ENCODE results near the gene NHSL2. TPM values are rescaled to one million over a fixed set of nuclear protein-coding genes. Genes with fewer than 3 reads are reported as not detected.
"Not testable (repeated sequence)": the region's sequence is repeated elsewhere in the genome, so short reads cannot be mapped to it uniquely, and the experiment has no call there.

NHSL2 gene
- total RNA-seq, 1 donor from 2014 or later, result 0.45 TPM

DNA sequence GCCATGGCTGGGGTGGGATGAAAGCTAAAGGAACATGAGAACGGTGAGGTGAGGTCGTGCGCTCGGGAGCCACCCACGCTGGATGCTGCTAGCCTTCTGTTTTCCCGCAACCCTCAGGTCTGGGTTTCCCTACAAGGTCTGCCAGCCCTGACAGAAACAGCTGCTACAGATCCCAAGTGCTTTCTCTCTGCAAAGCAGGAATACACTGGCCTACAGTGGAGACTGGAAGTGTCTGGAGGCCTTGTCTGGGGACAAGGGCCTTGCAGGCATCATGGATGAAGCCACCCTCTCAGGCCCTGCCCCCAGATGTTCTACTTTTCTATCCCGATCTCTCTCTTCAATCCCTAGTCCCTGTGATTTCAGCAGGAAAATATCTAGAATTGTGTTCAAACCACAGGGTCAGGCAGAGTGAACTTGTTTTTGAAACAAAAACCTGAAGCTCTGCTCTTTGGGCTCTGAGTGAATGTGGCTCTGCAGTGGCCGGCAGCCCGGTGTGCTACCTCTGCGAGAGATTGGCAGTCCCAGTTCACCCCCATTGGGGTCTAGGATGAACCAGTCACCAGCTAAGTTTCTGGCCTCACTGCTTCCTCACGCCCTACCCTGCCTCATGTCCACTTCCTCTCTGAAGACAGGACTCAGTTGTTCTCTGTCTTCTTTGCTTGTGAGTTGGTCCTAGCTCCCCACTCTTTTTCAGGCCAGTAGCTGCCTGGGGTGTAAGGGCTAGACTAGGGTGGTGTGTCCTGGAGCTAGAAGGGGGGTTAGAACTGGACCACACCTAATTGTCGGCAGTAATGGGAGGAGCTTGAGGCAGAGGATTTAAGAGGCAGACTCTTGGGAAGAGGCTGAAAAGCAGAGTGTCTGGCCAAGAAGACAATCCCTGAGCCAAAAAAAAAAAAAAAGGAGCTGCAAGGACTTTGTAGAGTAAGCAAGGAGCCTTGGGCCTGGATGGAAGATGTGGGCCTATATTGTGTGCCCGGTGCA lies 131.5 kb downstream of the NHSL2 start:
- DNase-seq (ENCODE audit: low read depth), result no peak

- no peak for DNase-seq (ENCODE audit: low read depth)
These were observed 132.2 kb downstream of the NHSL2 start for GRCh38 chrX:72042852-72043248.

DNA sequence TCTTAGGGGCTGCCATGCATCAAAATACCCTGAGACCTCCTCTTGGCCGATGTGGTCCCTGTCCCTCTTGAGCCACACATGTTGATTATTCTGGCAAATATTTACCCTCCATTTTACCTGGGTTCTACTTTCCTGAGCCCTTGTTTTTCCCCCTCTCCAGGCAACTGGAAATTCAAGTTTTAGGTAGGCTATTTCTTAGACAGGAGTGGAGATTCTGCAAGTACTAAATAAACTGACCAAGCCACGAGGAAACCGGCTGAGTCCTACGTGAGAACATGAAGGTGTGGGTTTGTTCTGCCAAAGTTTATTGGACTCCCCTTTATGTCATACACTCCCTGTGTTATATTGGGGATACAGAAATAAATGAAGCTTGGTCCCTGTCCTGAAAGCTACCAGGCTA lies 133.0 kb downstream of the NHSL2 start:
- DNase-seq (ENCODE audit: low read depth), result no peak

DNA sequence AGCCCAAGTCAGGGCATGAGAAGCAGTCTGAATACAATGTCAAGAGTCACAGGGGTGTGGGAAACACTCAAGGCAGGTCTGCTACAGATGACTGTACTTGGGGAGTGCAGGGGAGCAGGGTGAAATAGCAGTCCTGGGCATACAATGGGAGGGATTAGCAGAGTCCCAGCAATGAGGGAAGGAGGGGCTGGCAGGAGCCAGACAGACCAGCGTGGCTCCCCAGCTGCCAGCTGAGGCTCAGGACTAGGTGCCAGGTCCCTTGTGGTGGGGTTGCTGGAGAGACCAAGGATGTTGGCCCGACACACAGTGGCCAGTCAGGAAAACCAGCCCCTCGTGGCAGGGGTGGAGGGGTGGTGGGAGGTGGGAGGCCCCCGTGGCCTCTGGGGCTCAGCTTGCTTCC lies 134.5 kb downstream of the NHSL2 start:
- no peak for DNase-seq (ENCODE audit: low read depth)

DNA sequence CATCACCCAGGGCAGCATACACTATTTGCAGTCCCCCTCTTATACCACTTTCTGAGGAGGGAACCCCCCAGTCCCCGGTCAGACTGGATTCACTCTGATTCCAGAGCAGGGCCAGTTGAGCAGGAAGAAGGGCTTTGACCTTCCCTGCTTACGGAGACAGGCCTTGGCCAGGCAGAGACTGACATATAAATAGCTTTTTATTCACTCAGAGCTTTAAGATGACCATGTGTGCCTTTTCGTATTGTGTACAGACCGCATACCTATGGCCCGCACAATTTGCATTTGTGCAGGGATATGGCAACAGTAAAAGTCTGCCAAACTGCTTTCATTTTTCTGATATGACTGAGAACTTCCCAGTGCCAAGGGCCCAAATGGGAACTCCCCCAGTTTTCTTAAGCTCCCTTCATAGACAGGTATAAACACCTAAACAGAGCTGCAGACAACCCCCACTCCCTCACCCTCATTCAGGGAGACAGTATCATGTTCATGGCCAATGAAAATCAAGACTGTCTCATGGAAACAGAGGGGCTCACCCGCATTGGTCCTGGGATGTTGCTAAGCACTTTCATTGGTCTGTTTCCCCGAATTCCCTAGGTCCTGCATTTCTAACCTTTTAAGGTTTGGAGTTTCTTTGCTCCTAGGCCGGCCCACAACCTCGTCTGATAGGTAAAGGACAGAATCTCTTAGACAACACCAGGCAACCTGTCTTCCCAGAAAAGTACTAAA lies 135.1 kb downstream of the NHSL2 start:
- DNase-seq (ENCODE audit: low read depth), result no peak

GRCh38 chrX:72046447-72046846 lies 135.8 kb downstream of the NHSL2 start:
- DNase-seq (ENCODE audit: low read depth), result no peak

DNA sequence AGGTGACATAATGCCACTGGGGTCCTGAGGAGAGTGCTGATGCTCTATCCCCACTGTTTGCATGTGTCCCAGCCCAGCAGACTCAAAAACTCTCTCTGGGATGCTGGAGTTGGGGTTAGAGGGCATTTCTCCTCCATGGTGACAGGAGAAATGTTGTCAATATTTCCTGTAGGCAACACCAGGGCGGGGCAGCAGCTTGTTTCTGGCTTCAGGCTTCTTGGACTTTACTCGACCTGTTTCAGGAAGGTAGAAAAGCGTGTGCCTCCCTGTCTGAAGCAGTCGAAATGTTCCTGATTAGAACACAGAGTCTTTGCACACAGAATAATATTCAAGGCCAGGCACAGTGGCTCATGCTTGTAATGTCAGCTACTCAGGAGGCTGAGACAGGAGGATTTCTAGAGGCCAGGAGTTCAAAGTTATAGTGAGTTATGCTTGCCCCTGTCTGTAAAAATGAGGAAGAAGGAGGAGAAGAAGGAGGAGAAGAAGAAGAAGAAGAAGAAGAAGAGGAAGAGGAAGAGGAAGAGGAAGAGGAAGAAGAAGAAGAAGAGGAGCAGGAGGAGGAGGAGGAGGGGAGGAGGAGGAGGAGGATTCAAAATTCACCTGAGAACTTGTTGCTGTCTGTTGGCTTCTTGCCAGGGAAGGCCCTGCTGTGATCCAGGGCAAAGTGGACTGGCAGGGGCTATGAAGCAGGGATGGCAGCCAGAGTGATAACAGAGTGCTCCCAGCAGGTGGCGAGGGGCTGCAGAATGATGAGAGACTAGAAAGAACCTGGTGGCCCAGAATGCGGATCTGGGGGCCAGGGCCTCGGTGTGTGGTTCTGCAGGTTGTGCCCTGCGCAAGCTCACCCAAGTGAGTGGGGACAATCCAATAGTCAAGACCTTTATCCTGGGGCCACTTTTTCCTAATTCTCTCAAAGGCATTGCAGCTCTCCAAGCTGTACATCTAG lies 138.1 kb downstream of the NHSL2 start:
- no peak for DNase-seq (ENCODE audit: low read depth)

DNA sequence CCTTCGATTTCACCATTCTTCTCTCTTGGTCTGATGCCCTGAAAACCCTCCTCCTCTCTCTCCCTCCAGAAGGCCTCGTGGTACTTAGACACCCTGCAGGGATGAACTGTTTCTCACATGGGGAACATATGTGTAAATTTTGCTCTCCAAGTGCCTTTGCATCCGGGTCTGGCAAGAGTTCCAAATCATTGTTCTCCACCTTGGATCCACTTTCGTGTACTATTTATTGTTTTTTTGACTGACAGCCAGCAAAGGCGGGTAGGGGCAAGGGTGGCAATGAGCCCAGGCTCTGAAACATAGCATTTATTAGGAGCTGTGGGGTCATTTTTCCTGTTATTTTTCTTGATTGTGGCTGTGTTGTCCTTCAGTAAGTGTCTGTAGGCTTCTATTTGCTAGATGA lies 139.4 kb downstream of the NHSL2 start:
- no peak for DNase-seq (ENCODE audit: low read depth)

GRCh38 chrX:72051589-72051988 lies 140.9 kb downstream of the NHSL2 start:
- DNase-seq (ENCODE audit: low read depth), result no peak

DNA sequence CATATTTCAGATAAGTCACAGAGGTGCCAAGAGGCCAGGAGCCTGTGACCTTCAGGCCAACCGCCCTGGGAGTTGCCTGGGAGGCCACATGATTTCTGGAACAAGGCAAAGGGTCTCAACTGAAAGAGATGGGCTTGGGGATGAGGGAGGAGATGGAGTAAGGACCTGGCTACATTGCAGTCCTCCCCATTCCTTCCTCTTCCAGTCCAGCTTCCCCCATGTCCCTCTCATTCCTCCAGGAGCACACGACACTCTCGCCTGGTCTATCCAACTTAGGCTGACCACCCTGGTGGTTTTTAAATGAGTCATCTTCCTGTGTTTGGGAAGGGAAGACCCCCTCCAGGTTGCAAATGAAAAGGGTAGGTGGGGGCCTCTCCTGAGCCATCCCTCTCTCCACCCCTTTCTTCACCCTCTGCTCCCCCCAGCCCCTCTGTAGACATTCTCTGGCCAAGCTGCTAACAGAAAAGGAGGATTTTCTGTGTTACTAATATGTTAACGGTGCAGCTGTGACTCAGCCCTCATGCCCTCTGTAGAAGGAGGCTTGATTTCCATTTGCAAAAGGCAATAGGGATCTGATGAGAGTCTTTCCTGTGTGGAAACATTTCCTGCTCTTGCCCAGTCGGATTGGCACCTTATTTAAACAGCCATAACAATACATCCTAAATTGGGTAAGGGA lies 141.9 kb downstream of the NHSL2 start:
- peak; percentile 27 for DNase-seq (ENCODE audit: low read depth)

GRCh38 chrX:72053508-72053907 lies 142.9 kb downstream of the NHSL2 start:
- DNase-seq (ENCODE audit: low read depth), result no peak

DNA sequence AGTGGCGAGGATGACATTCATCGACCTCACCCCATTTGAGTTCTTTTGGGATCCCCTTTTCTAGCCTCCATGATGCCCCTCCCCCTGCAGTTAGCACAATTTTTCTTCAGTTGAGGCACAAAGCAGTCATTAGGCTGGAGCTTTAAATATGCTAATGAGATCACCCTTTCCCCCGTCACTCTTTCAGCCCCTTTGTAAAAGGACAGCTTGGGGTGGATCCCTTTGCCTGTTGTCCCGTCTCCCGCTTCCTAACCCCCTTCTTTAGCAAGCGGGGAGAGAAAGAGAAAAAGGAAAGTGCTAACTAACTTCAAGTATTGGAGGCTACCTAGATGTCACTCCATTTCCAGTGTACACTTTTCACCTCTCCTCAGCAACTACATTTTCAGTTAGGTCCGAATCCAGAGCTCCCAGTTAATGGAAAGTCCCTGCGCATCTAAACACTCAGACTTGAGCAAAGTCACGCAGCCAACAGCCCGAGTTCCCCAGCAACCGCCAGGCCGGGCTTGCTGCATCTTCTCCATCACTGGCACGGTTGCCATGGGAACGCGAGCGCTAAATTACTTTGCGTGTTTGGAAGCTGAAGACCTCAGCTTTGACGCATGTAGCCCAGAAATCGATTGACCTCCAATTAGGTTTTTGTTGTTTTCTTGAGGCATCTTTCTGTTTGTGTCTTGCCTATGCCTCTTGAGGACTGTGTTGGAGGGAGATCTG lies 144.3 kb downstream of the NHSL2 start:
- no peak for DNase-seq (ENCODE audit: low read depth)

GRCh38 chrX:72057331-72057730 lies 146.7 kb downstream of the NHSL2 start:
- DNase-seq (ENCODE audit: low read depth), result no peak

DNA sequence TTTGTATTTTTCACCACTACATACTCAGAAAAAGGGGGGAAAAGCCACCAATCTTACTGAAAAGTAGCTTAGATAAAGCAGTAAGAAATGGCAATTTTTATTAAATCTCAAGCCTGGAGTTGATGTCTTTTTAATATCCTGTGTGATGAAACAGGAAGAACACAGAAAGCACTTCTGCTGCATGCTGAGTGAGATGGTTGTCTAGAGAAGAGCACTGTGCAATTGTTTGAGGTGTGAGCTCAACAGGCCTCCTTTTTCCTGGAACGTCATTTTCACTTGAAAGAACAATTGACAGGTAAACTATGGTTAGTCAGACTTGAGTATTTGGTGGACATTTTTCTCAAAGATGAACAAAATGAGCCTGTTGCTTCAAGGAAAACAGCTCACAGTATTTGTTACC lies 147.2 kb downstream of the NHSL2 start:
- no peak for DNase-seq (ENCODE audit: low read depth)

DNA sequence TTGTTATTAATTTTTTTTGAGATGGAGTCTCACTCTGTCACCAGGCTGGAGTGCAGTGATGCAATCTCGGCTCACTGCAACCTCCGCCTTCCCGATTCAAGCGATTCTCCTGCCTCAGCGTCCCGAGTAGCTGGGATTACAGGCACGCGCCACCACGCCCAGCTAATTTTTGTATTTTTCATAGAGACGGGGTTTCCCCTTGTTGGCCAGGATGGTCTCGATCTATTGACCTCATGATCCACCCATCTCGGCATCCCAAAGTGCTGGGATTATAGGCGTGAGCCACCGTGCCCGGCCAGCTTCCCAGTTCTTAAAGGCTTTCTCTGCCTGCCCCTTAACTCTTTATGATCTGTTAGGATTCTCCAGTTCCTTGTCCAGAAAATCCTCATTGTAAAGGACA lies 147.7 kb downstream of the NHSL2 start:
- DNase-seq (ENCODE audit: low read depth), result not testable (repeated sequence)

DNA sequence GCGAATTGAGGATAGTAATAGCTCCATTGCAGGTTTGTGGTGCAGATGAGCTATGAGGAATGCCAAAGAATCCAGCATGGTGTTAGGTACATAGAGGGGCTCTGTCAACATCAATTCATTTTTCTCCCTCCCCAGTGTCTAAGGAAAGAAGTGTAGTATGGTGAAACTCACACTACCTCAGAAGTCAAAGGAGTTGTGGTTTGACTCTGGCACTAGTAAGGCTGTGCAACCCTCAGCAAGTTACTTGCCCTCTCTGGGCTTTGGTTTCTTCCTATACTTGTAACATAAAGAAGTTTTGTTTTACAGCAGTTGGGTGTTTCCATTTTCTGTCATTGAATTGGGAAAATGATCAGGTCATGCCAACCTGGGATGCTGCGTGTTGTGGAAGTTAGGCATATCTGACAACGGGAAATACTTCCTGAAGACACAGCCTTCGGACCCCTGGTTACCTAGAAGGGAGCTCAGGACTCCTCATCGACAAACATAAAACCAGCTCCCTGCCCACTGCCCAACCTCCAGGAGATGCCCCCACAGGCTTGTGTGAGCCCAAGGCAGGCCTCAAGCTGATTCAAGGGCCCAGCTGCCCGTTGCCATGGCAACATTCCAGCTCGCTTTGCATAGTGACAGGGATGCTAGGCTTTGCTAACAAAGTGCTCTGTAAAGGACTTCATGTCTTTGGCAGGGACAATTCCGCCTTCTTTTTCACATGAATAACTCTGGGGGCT lies 149.7 kb downstream of the NHSL2 start:
- no peak for DNase-seq (ENCODE audit: low read depth)

DNA sequence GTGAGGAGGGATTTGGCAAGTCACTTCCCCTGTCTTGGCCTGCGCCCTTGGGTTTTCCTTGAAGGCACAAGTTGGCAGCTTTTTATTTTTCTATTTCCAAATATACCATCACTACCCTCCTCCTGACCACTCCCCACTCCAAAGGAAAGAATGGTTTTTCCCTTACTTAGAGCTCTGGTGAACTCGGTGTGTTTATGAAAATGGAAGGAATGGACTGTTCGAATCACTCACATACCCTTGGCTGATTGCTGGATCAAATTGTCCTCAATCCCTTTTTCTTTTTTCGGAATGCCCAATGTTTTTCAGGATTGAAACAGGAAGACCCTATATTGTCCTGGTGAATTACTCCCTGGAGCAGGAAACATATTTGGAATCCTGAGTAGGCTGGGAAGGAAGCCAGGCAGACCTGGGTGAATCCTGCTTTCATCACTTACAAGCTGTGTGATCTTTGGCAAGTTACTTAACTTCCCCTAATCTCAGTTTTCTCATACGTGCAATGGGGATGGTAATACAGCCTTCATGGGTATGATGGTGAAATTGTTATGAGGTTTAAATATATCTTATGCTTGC lies 150.4 kb downstream of the NHSL2 start:
- no peak for DNase-seq (ENCODE audit: low read depth)

- DNase-seq (ENCODE audit: low read depth), result no peak
These were observed 152.3 kb downstream of the NHSL2 start for GRCh38 chrX:72062916-72063315.

DNA sequence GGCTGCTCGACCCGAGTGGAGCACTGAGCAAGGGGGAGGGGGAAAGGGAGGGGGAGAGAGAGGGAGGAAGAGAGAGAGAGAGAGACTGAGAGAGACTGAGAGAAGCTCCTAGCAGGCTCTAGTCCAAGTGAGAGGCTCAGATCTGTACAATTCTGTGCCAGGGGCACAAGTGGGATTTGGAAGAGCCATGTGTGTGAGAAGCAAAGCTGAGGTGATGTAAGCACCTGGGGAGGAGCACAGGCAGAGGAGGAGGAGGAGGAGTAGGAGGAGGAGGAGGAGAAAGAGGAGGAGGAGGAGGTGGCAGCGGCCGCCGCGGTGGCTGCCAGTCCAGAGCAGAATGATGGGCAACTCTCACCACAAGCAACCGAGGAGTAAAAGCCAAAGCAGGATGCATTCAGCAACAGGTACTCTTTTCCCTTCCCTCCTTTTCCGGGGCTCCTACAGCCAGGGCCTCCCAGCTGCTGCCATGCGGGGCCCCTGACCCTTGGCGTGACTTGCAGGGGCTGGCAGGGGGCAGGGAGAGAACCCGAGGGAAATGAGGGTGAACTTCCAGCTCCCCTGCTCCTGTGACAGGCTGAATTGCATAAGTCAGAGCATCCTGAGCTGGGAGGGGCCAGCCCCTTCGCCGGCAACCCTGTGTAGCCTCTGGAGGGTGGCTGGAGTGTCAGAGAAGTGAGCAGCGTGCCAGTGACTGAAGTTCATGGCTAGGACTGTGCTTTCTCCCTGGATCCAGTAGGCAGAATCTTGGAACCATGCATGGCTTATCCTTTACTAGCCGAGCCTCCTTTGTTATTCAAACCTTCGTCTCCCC lies 158.9 kb downstream of the NHSL2 start:
- DNase-seq (ENCODE audit: low read depth), result no peak
